Measurements from ENCODE around the gene PRKAG2. TPM values are rescaled to one million over a fixed set of nuclear protein-coding genes. Genes with fewer than 3 reads are reported as not detected.

Gene PRKAG2
- polyA plus RNA-seq, 1 of the 3 experiments (the other 2 are of a cell fraction) = 51.6 TPM

DNA sequence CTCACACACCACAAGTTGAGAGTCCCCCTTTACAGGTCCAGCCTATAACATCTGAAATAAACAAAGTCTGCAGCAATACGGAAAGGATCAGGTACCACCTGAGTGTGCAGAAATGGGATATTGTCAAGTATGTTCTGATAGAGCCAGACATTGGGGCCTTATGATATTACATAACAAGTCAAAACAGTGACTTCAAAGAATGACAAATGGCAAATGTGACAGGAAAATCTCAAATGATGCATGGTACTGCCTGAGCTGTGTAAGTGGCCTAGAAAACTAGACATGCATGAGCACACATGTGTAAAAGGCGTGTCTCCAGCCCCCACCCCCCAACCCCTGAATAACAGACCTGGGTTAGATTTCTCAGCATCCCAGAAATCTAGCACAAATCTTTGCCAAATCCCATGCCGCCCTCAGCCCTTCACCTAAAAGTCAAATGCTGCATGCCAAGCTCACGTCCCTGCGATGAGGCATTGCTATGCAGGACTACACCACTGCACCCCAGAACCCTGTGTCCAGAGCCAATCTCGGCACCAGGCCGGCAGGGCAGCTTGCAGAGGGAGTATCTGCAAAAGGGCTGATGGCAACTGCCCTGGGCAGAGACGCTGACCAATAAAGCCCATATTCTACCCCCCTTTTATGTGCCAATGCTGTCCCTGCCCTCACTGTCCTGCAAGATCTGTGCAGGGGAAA is 58.8 kb downstream of the PRKAG2 start:
- no peak overlapping the region for H2AFZ ChIP-seq (ENCODE audit: low read depth)
- ChIA-PET POLR2A (no interaction called here), CTCF (interaction anchor here (1.1 to 33.3 kb wide), 2 partner anchors 15 to 34 kb away, joined by 3 to 325 read pairs; no protein-coding TSS in a partner anchor)
- H3K4me2 ChIP-seq = no peak overlapping the region
- H3K4me1 ChIP-seq (ENCODE audit: control insufficient read depth in 1 of 2, insufficient read depth in 2 of 2, low read depth in 1 of 2, low read length in 1 of 2) = peaks cover 0 to 21% of the 10 kb centered on the region in 2 experiments; a peak in 1 of 4 replicates
- no peaks in the 10 kb centered on the region for H3K79me2 ChIP-seq (ENCODE audit: insufficient read depth)
- WGBS (ENCODE audit: low lambda C conversion rate) = 60% methylated on average over 8 of the region's 8 CpGs
- no peak overlapping the region for H3K9ac ChIP-seq
- no peaks in the 10 kb centered on the region for H3K9me2 ChIP-seq
- H3K36me3 ChIP-seq (replicated peaks in 1 of 2; ENCODE audit: control insufficient read depth in 1 of 2, insufficient read depth in 2 of 2, low read length in 1 of 2) = no peaks in the 10 kb centered on the region
- H3K9me3 ChIP-seq = no peaks in the 10 kb centered on the region
- no peaks in the 10 kb centered on the region for H3F3A ChIP-seq (replicated peaks; ENCODE audit: insufficient read depth)
- DNase-seq = no peak
- H3K4me3 ChIP-seq (ENCODE audit: low read depth in 2 of 2, low read length in 1 of 2) = no peak overlapping the region
- H4K20me1 ChIP-seq (ENCODE audit: insufficient read depth) = no peaks in the 10 kb centered on the region
- peaks cover 35% of the 10 kb centered on the region for H3K27me3 ChIP-seq (ENCODE audit: insufficient read depth)
- no peak for TF ChIP-seq TAF1 (IDR thresholded peaks at IDR 0.05; ENCODE audit: borderline replicate concordance, low read depth, low read length)
- TF ChIP-seq, protein P1, sequence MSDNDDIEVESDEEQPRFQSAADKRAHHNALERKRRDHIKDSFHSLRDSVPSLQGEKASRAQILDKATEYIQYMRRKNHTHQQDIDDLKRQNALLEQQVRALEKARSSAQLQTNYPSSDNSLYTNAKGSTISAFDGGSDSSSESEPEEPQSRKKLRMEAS (IDR thresholded peaks at IDR 0.05; ENCODE audit: low read depth) = no peak
- TF ChIP-seq POLR2AphosphoS5 (IDR thresholded peaks at IDR 0.05; ENCODE audit: low read depth, low read length) = no peak
- TF ChIP-seq EP300 (IDR thresholded peaks at IDR 0.05; ENCODE audit: borderline replicate concordance in 1 of 2, low read depth in 1 of 2, low read length in 1 of 2) = no peak
- TF ChIP-seq IRF3 (IDR thresholded peaks at IDR 0.05; ENCODE audit: low read depth, low read length) = no peak
- no peak for TF ChIP-seq RCOR1 (IDR thresholded peaks at IDR 0.05; ENCODE audit: low read length)
- TF ChIP-seq, protein P2, sequence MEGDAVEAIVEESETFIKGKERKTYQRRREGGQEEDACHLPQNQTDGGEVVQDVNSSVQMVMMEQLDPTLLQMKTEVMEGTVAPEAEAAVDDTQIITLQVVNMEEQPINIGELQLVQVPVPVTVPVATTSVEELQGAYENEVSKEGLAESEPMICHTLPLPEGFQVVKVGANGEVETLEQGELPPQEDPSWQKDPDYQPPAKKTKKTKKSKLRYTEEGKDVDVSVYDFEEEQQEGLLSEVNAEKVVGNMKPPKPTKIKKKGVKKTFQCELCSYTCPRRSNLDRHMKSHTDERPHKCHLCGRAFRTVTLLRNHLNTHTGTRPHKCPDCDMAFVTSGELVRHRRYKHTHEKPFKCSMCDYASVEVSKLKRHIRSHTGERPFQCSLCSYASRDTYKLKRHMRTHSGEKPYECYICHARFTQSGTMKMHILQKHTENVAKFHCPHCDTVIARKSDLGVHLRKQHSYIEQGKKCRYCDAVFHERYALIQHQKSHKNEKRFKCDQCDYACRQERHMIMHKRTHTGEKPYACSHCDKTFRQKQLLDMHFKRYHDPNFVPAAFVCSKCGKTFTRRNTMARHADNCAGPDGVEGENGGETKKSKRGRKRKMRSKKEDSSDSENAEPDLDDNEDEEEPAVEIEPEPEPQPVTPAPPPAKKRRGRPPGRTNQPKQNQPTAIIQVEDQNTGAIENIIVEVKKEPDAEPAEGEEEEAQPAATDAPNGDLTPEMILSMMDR (IDR thresholded peaks at IDR 0.05) = no peak
- TF ChIP-seq MXI1 (IDR thresholded peaks at IDR 0.05; ENCODE audit: low read depth, low read length) = no peak
- no peak overlapping the region for H3K27ac ChIP-seq (ENCODE audit: low read depth in 2 of 2, low read length in 1 of 2)

DNA sequence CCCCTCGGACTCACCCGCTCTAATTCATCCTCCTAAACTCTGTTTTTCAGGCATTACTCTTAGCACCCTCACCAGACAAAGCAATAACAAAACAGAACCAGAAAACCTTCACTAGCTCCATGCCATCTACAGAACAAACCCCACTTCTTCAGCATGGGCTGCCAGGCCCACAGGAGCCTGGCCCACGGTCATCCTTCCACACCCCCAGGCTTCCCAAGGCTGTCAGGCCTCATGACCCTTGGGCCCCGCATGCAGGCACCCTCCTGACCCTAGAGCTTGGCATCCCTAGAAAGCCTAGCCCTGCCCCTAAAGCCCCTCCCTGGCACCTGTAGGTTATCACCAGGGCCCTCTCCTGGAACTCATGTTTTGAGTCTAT is 59.6 kb downstream of the PRKAG2 start:
- Histone ChIP-seq H3K4me2 (no peak overlapping the region), H2AFZ (ENCODE audit: low read depth) (no peak overlapping the region), H3K27me3 (ENCODE audit: insufficient read depth) (peaks cover 35% of the 10 kb centered on the region), H3F3A (replicated peaks; ENCODE audit: insufficient read depth) (no peaks in the 10 kb centered on the region), H3K4me1 (ENCODE audit: control insufficient read depth in 1 of 2, insufficient read depth in 2 of 2, low read depth in 1 of 2, low read length in 1 of 2) (peaks cover 0 to 16% of the 10 kb centered on the region in 2 experiments; a peak in 1 of 4 replicates), H3K79me2 (ENCODE audit: insufficient read depth) (no peaks in the 10 kb centered on the region), H3K9ac (no peak overlapping the region), H3K36me3 (replicated peaks in 1 of 2; ENCODE audit: control insufficient read depth in 1 of 2, insufficient read depth in 2 of 2, low read length in 1 of 2) (no peaks in the 10 kb centered on the region), H3K9me2 (no peaks in the 10 kb centered on the region), H3K4me3 (ENCODE audit: low read depth in 2 of 2, low read length in 1 of 2) (no peak overlapping the region), H3K9me3 (no peaks in the 10 kb centered on the region), H3K27ac (ENCODE audit: low read depth in 2 of 2, low read length in 1 of 2) (no peak overlapping the region), H4K20me1 (ENCODE audit: insufficient read depth) (no peaks in the 10 kb centered on the region)
- 55% methylated on average over 4 of the region's 4 CpGs for WGBS (ENCODE audit: low lambda C conversion rate)
- ChIA-PET CTCF (interaction anchor here (33.3 kb wide), 1 partner anchor 33 kb away, joined by 325 read pairs; no protein-coding TSS in a partner anchor), POLR2A (no interaction called here)
- TF ChIP-seq TAF1 (IDR thresholded peaks at IDR 0.05; ENCODE audit: borderline replicate concordance, low read depth, low read length) (no peak), SIN3A (IDR thresholded peaks at IDR 0.05; ENCODE audit: borderline replicate concordance, low read depth, low read length) (no peak), YY1 (IDR thresholded peaks at IDR 0.05; ENCODE audit: low read depth) (no peak), NRF1 (IDR thresholded peaks at IDR 0.05; ENCODE audit: low read depth, low read length) (no peak), GABPA (IDR thresholded peaks at IDR 0.05; ENCODE audit: low read depth) (no peak)
- DNase-seq = no peak
